Midbrain (tissue), 1 donor: ENCODE measurements around the gene SLFNL1.
A peak's percentile ranks its signal among the peaks of the same experiment; 100 is the strongest.

Experiments used
- DNase-seq: peaks from one replicate; lab custom pipeline; 2025; lab: John Stamatoyannopoulos, UW

The SLFNL1 gene

GRCh38 chr1:40986328-40986783, 35.2 kb downstream of the SLFNL1 start:
- DNase-seq, result no peak

DNA sequence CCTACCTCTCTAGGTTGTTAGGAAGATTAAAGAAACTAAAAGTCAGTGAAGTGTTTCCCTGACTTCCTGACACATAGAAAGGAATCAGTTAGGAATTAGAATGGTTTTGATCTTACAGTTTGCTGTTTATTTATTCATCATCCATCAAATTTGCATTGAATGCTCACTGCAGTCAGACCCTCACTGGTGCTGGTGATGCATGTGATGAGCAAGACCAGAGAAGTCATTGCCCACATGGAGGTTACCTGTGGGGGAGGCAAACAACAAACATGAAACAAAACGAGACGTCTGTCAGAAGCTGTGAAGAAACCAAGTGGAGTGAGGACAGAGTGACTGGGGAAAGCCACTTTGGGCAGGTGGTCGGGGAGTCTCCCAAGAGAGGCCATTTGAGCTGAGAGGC, 35.6 kb downstream of the SLFNL1 start:
- no peak for DNase-seq

DNA sequence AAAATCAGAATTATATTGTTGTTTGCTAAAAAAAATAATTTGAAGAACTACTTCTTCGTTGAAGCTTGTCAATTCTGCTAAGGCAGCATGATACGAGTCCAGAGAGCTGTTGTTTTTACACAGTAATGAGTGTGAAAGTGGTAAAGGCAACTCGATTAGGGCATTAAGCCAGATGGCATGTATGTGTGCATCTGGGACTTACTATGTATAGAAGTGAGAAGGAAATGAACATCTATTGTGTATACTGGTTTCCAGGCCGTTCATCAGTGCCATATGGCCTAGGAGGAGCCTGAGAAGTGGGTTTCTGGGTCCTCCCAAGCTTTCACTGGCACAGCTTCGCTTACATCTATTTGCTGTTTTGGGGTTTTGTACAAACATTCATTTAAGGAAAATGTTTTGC, 36.4 kb downstream of the SLFNL1 start:
- no peak for DNase-seq

DNA sequence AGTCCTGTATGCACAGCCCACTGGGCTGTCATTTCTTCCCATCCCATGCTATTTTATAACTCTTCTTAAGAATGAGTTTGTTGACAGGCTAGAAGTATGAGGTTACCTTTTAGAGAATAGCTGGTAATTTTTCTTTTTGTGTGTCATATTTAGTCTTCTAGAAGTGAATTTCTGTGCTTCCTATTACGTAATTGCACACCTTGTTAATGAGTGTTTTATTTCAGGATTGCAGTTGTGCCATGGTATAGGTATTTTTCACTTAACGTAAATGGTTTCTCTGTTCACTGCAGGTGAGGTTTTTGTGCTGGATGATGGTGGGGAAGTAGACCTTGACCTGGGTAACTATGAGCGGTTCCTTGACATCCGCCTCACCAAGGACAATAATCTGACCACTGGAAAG, 37.0 kb downstream of the SLFNL1 start:
- DNase-seq, result no peak

DNA sequence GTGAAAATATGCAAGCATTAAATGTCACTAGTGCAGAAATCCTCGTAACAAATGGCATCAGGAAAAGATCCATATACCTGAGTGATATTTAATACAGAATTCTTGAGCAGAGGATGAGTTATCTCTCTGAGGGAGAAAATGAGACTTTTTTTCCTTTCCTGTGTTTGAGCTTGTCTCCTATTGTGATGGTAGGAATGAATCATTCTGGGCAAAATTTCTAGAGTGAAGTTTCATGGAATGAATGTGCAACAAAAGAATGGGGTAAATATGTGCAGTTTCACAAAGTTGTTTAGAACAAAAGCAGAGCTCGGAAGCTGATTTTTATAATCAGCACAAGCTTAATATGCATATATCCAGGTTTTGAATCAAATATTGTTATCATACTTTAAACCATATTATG, 37.5 kb downstream of the SLFNL1 start:
- DNase-seq, result no peak

- DNase-seq, result no peak
Observed at GRCh38 chr1:40983286-40983685, 38.2 kb downstream of the SLFNL1 start.

DNA sequence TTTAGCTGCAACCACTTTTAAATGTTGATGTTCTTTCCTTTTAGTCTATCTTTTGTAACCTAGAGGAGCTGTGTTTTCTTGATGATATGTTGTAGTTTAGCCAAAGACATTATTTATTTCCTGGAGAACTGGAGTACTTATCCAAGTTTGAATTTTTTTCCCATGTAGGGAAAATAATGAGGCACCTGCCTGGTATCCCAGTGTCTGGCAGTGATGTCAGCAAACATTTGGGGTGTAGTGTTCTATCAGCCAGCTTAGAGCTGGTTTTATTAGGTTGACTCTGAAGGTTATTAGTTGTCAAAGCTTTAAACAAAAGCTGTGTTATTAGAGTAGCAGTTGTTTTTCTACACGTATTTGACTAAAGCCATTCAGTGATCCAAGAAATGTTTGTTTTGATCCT, 38.8 kb downstream of the SLFNL1 start:
- DNase-seq, result no peak

GRCh38 chr1:40981691-40982448, 39.7 kb downstream of the SLFNL1 start:
- no peak for DNase-seq

- no peak for DNase-seq
Observed at GRCh38 chr1:40980453-40981121, 40.9 kb downstream of the SLFNL1 start.

GRCh38 chr1:40980068-40980452, 41.5 kb downstream of the SLFNL1 start:
- no peak for DNase-seq

DNA sequence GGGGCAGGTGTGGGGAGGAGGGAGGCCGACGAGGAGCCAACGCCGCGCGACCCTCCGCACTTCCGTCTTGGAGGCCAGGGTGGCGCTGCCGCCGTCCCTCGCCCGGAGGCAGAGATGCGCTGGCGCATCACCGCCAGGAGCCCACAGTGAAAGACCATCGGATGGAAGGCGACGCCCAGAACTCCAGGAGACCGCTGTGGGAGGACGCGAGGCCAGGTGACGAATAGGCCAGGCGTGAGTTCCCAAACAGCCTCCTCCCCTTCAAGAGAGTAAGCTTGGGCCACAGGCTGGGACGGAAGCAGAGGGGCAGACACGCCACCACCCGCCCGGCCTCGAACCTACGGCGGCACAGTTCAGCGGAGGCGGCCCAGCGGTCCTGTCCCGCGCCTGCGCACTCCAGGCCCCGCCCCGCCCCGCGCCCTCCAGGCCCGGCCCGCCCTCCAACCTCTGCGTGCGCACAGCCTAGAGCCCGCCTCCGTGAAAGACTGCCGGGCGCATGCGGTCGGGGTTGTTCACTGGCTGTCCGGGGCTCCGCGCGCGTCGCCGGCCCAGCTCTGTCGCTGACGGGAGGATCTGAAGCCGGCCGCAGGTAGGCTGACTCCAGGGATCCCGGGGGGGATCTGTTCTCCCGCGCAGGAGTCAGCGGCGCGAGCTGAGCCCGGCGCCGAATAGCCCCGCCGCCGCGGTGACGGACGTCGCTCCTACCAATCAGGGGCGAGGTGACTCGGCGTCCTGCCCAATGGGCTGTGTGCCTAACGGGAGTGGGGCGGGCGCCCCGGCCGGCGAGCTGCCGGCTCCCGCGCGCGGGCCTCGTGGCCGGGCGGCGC, 42.1 kb downstream of the SLFNL1 start, which contains the start of gene CTPS1:
CTPS1 (plus strand) TSS at position 456 of the 827 bp plus-strand sequence. CDS start 3,595 bp downstream, outside the sequence.
- DNase-seq, result peak; percentile 96

- DNase-seq, result no peak
Observed at GRCh38 chr1:40978886-40979240, 42.7 kb downstream of the SLFNL1 start.

DNA sequence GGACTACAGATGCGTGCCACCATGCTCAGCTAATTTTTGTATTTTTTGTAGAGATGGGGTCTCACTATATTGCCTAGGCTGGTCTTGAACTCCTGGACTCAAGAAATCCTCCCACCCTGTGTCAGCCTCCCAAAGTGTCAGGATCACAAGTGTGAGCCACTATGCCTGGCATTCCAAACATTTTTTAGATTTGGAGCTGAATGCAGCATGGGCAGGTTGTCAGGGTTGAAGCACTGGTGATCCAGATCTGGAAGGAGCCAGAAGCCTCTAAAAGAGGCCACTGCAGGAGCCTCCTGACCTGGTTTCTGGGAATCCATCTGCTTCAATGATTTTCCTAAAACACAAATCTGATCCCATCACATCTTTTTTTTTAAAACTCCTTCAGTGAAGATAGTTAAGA, 43.8 kb downstream of the SLFNL1 start:
- DNase-seq, result no peak

DNA sequence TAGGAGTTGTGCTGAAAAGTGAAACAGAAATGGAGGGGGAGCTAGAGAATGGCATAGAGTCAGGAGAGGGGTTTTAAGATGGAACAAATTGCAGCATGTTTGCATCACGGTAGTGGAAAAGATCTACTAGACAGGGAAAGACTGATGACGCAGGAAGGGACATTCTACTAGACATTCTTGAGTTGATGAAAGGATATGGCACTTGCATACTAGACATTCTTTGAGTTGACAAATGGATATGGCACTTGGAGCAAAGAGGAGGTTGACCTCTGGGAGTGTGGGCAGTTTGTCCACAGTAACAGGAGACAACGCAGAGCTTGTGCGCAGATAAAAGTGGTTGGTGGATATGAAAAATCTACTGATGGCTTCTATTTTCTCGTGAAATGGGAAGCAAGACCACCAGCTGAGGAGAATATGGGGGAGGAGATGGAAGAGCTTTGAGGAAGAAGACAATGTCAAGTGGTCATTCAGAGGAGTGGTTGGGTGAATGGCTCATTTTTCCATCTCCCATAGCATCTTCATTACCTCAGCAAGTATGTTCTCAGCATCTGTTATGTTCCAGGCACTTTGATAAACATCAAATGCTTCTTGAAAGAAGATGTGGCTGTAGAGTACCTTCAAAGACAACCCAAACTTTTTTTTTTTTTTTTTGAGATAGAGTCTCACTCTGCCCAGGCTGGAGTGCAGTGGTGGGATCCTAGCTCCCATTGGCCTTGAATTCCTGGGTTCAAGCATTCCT, 44.4 kb downstream of the SLFNL1 start:
- no peak for DNase-seq

DNA sequence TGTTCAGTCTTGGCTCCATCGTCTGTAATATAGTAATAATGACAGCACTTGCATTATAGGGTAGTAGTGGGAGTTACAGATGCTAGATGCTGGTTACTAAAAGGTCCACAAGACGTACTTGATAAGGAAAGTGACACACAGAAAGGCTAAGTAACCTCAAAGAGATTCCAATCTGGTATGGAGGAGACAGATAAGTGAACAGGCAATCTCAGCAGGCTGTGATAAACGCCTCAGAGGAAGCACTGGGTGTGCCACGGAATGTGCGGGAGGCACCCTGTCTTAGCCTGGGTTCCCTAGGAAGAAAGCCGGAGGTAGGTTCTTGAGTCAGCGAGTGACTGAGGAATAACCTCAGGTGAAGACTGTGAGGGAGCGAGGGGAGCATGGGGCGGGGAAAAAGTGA, 46.6 kb downstream of the SLFNL1 start:
- DNase-seq, result no peak

GRCh38 chr1:40973912-40974311, 47.6 kb downstream of the SLFNL1 start:
- DNase-seq, result no peak

GRCh38 chr1:40971966-40972365, 49.6 kb downstream of the SLFNL1 start:
- no peak for DNase-seq

GRCh38 chr1:40969445-40969844, 52.1 kb downstream of the SLFNL1 start:
- DNase-seq, result no peak

- DNase-seq, result no peak
Observed at GRCh38 chr1:40966417-40966816, 55.1 kb downstream of the SLFNL1 start.
